ENCODE results near the gene CBLL2. TPM values are rescaled to one million over a fixed set of nuclear protein-coding genes. Genes with fewer than 3 reads are reported as not detected.

Gene CBLL2
- total RNA-seq = not detected in 2 replicates

GRCh38 chrX:22272613-22273012, at the start of gene CBLL2:
Gene CBLL2 (plus strand): TSS chrX:22272913. CDS start chrX:22272992, 79 bp downstream.

Other genes with a start within 250 kb of the CBLL2 start
- gene PHEX, start 240.6 kb upstream of the CBLL2 start, total RNA-seq = 0.12 and 1.4 TPM in 2 replicates

All from pericardium fibroblast (primary cell).